ENCODE measurements around the gene B3GNT9. TPM values are rescaled to one million over a fixed set of nuclear protein-coding genes. Genes with fewer than 3 reads are reported as not detected.
A peak's percentile ranks its signal among the peaks of the same experiment; 100 is the strongest.

Gene B3GNT9
- total RNA-seq, 1 experiment from 2014 or later, result 10.0 TPM

- Histone ChIP-seq H3K9me3 (no peaks in the 10 kb centered on the region), H3K4me3 (no peak overlapping the region), H3K36me3 (no peaks in the 10 kb centered on the region), H3K27me3 (no peaks in the 10 kb centered on the region)
- no peak for DNase-seq
Measured at GRCh38 chr16:67162506-67163163, 11.8 kb upstream of the B3GNT9 start.

DNA sequence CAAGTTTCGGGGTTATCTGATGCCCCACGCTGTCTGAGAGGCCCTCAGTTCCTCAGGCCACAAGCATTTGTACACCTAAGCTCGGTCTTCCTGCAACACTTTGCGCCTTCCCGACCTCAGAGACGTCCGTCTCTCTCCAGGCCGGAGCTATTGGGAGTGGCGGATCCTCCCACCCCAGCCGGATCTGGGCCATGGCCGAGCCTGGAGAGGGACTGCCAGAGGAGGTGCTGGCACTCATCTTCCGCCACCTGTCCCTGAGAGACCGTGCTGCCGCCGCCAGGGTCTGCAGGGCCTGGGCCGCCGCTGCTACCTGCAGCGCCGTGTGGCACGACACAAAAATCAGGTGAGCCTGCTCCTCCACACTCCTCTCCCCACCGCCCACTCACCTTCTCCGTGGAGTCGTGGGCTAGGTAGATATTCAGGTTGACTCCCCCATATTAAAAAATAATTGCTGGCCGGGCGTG is 10.8 kb upstream of the B3GNT9 start:
- no peaks in the 10 kb centered on the region for H3K9me3 ChIP-seq
- no peaks in the 10 kb centered on the region for H3K27me3 ChIP-seq
- H3K36me3 ChIP-seq, result no peaks in the 10 kb centered on the region
- H3K4me3 ChIP-seq, result no peak overlapping the region
- DNase-seq, result no peak

- Histone ChIP-seq H3K36me3 (no peaks in the 10 kb centered on the region), H3K9me3 (no peaks in the 10 kb centered on the region), H3K4me3 (peak overlapping the region; percentile 79), H3K27me3 (no peaks in the 10 kb centered on the region)
- peak; percentile 24 for DNase-seq
Measured at GRCh38 chr16:67158637-67159600, 8.1 kb upstream of the B3GNT9 start.

GRCh38 chr16:67157892-67158635 is 7.3 kb upstream of the B3GNT9 start:
- DNase-seq, result no peak
- Histone ChIP-seq H3K9me3 (no peaks in the 10 kb centered on the region), H3K36me3 (no peaks in the 10 kb centered on the region), H3K4me3 (no peak overlapping the region), H3K27me3 (no peaks in the 10 kb centered on the region)

GRCh38 chr16:67157106-67157748 is 6.4 kb upstream of the B3GNT9 start:
- H3K4me3 ChIP-seq, result no peak overlapping the region
- no peak for DNase-seq
- H3K9me3 ChIP-seq, result no peaks in the 10 kb centered on the region
- no peaks in the 10 kb centered on the region for H3K36me3 ChIP-seq
- no peaks in the 10 kb centered on the region for H3K27me3 ChIP-seq

- H3K9me3 ChIP-seq, result no peaks in the 10 kb centered on the region
- H3K36me3 ChIP-seq, result no peaks in the 10 kb centered on the region
- H3K4me3 ChIP-seq, result no peak overlapping the region
- DNase-seq, result no peak
- H3K27me3 ChIP-seq, result no peaks in the 10 kb centered on the region
Measured at GRCh38 chr16:67156143-67156844, 5.5 kb upstream of the B3GNT9 start.

DNA sequence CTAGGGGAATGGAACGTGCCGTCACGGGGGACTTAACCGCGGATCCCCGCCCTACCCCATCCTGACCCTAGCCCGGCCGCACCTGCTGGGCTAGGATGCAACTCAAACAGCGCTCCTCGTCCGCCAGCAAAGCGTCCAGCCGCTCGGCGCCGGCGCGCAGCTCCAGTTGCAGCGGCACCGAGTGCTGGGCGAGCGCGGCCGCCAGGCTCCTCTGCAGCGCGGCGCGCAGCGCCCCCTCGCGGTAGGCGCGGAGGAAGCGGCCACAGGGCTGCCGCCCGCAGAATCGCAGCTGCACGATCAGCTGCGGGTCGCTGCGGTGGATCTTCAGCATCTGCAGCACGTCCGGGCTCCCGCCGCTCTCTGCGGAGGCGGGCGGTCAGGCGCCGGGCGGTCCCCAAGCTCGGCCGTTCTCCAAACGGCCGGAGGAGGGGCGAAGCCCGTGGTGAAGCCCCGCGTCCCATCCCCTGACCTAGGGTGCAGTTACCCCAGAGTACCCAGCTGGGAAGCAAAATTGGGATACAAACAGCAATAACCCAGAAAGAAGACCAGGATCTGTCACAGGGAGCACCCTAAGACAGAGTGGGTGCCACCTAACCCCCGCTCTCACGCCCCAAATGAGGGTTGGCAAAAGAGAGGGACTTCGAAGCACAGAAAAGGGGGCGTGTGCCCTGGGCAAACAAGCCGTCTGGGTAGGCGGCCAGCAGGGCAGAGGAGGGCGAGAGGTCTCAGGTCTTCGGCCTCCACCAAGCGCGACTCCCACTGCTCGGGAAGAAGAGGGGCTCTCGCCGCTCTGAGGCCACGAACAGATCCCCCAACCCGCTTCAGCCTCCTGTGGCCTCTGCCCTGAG is 4.7 kb upstream of the B3GNT9 start:
- H3K27me3 ChIP-seq, result no peaks in the 10 kb centered on the region
- no peak overlapping the region for H3K4me3 ChIP-seq
- DNase-seq, result peak; percentile 61
- H3K36me3 ChIP-seq, result no peaks in the 10 kb centered on the region
- H3K9me3 ChIP-seq, result no peaks in the 10 kb centered on the region

- no peak overlapping the region for H3K4me3 ChIP-seq
- DNase-seq, result no peak
Measured at GRCh38 chr16:67154578-67155294, 3.9 kb upstream of the B3GNT9 start.

GRCh38 chr16:67151431-67152097 is 766 bp upstream of the B3GNT9 start:
- no peaks in the 10 kb centered on the region for H3K9me3 ChIP-seq
- DNase-seq, result no peak
- H3K36me3 ChIP-seq, result peaks cover 4% of the 10 kb centered on the region
- peak overlapping the region; percentile 67 for H3K4me3 ChIP-seq
- no peaks in the 10 kb centered on the region for H3K27me3 ChIP-seq

More at GRCh38 chr16:67154578-67155294, 3.9 kb upstream of the B3GNT9 start:
- H3K27me3 ChIP-seq, result no peaks in the 10 kb centered on the region
- no peaks in the 10 kb centered on the region for H3K36me3 ChIP-seq
- no peaks in the 10 kb centered on the region for H3K9me3 ChIP-seq

- peaks cover 4% of the 10 kb centered on the region for H3K36me3 ChIP-seq
- no peaks in the 10 kb centered on the region for H3K9me3 ChIP-seq
- peak overlapping the region; percentile 67 for H3K4me3 ChIP-seq
- H3K27me3 ChIP-seq, result no peaks in the 10 kb centered on the region
- DNase-seq, result peak; percentile 39
Measured at GRCh38 chr16:67150047-67150832, 558 bp downstream of the B3GNT9 start.

- no peak for DNase-seq
- Histone ChIP-seq H3K4me3 (no peak overlapping the region), H3K27me3 (no peaks in the 10 kb centered on the region), H3K9me3 (no peaks in the 10 kb centered on the region), H3K36me3 (peaks cover 4% of the 10 kb centered on the region)
Measured at GRCh38 chr16:67149276-67150046, 1.3 kb downstream of the B3GNT9 start.

GRCh38 chr16:67148656-67149275 is 2.0 kb downstream of the B3GNT9 start:
- H3K4me3 ChIP-seq, result no peak overlapping the region
- no peaks in the 10 kb centered on the region for H3K27me3 ChIP-seq
- DNase-seq, result no peak
- H3K9me3 ChIP-seq, result no peaks in the 10 kb centered on the region
- peaks cover 4% of the 10 kb centered on the region for H3K36me3 ChIP-seq

Data from MG63 (cell line).